Right kidney (tissue), 1 donor: ENCODE data around the gene DCST2.

ENCODE experiments used
- DNase-seq: peaks from one replicate; pipeline ENCODE4 v3.0.0-alpha.2; 2016

The DCST2 gene

GRCh38 chr1:154974808-154975408 lies 58.7 kb downstream of the DCST2 start:
- DNase-seq: peak; percentile 98

- peak; percentile 98 for DNase-seq
These were observed 59.3 kb downstream of the DCST2 start, which contains the start of gene CKS1B for GRCh38 chr1:154974102-154974807. Gene CKS1B (plus strand): TSS chr1:154974681. CDS start chr1:154974746, 65 bp downstream.

GRCh38 chr1:154973344-154974101 lies 60.1 kb downstream of the DCST2 start:
- DNase-seq: peak; percentile 84

GRCh38 chr1:154972517-154973343 lies 60.9 kb downstream of the DCST2 start:
- no peak for DNase-seq

GRCh38 chr1:154972213-154972516 lies 61.4 kb downstream of the DCST2 start:
- DNase-seq: no peak

- no peak for DNase-seq
These were observed 62.1 kb downstream of the DCST2 start for GRCh38 chr1:154971341-154971998.

- DNase-seq: peak; percentile 74
These were observed 62.8 kb downstream of the DCST2 start, which contains the start of gene SHC1 for GRCh38 chr1:154970631-154971340. Gene SHC1 (minus strand): TSS chr1:154970747. CDS start chr1:154970526, 221 bp downstream.

GRCh38 chr1:154969860-154970452 lies 63.6 kb downstream of the DCST2 start:
- no peak for DNase-seq

GRCh38 chr1:154969246-154969645 lies 64.3 kb downstream of the DCST2 start:
- no peak for DNase-seq

GRCh38 chr1:154968731-154969130 lies 64.8 kb downstream of the DCST2 start:
- no peak for DNase-seq
